GM10266 (cell line): ENCODE data around the gene BCAR3.
"Not testable (repeated sequence)": the region's sequence is repeated elsewhere in the genome, so short reads cannot be mapped to it uniquely, and the experiment has no call there.

Experiments used
- DNase-seq: peaks from one replicate; pipeline ENCODE4 v3.0.0; 2012; ENCODE audit errors: extremely low spot score
- TF ChIP-seq, protein P1 (sequence below): IDR thresholded peaks from 2 replicates; pipeline ENCODE4 v1.5.1; 2012; ENCODE audit warnings: mild to moderate bottlenecking, low read depth; ENCODE audit not compliant: control insufficient read depth, insufficient read depth; ENCODE audit errors: missing control alignments

Gene BCAR3

DNA sequence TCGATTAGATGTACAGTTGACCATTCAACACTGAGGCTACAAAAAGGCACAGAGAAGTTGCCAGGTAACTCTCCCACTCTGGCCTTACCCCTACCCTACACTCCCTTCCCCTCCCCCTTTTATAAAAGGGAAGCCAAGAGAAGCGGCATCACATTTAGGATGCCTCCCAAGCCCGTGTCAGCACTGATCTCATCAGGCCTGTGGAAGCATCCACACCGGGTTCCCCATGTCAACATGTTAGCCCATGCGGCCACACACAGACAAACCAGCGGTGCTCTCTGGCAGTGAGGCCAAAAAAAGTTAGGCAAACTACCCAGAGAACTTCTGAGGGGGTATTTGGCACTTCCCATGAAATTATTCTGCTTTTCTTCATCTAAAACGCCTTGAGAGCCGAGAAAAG is 29.9 kb downstream of the BCAR3 start:
- TF ChIP-seq, protein P1, sequence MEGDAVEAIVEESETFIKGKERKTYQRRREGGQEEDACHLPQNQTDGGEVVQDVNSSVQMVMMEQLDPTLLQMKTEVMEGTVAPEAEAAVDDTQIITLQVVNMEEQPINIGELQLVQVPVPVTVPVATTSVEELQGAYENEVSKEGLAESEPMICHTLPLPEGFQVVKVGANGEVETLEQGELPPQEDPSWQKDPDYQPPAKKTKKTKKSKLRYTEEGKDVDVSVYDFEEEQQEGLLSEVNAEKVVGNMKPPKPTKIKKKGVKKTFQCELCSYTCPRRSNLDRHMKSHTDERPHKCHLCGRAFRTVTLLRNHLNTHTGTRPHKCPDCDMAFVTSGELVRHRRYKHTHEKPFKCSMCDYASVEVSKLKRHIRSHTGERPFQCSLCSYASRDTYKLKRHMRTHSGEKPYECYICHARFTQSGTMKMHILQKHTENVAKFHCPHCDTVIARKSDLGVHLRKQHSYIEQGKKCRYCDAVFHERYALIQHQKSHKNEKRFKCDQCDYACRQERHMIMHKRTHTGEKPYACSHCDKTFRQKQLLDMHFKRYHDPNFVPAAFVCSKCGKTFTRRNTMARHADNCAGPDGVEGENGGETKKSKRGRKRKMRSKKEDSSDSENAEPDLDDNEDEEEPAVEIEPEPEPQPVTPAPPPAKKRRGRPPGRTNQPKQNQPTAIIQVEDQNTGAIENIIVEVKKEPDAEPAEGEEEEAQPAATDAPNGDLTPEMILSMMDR, result no peak

DNA sequence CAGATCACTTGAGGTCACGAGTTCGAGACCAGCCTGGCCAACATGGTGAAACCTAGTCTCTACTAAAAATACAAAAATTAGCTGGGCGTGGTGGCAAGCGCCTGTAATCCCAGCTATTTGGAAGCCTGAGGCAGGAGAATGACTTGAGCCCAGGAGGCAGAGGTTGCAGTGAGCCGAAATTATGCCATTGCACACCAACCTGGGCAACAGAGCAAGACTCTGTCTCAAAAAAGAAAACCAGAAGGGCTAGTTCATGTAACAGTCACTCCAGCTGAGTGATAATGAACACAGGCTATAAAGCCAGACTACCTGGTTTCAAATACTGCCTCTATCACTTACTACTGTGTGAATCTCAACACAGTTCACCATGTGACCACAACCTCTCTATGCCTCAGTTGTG is 31.5 kb downstream of the BCAR3 start:
- DNase-seq, result not testable (repeated sequence)

More for the DNA sequence above, 29.9 kb downstream of the BCAR3 start:
- no peak for DNase-seq

DNA sequence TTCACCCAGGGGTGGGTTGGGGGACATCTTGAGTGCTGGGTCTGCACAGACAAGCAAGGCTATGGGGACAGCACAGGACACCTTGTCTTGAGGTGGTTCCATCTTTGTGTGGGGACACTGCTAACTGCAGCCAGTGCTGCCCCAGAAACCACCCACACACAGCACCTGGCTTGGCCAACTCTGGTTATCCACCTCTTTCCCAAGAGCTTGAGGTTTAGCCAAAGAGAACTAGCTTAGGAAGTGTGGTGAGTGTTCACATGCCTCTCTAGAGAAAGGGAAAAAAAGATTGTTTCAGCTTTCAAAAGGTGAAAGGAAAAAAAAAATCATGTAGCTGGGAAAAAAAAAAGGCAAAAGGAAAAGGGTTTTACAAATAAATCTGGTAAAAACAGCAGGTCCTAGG is 32.4 kb downstream of the BCAR3 start:
- no peak for DNase-seq
- TF ChIP-seq, protein P1, result no peak

DNA sequence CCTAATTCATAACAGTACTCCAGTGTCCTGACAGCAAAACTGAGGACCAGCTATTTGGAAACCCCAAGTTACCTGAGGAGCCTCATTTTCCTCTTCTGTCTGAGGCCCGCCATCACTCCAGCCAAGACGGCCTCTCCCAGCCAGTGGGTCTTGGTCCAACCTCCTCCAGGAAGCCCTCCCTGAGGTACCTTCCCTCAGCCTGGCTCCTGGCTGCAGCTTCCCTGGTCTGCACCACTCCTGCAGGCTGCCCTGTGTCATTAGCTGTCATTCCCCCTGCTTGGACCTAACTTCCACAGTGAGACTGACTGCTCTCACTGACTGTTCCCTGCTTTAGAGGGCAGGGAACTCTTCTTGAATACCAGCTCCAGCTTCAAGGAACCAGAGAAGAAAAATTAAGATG is 33.0 kb downstream of the BCAR3 start:
- TF ChIP-seq, protein P1, result no peak
- no peak for DNase-seq

DNA sequence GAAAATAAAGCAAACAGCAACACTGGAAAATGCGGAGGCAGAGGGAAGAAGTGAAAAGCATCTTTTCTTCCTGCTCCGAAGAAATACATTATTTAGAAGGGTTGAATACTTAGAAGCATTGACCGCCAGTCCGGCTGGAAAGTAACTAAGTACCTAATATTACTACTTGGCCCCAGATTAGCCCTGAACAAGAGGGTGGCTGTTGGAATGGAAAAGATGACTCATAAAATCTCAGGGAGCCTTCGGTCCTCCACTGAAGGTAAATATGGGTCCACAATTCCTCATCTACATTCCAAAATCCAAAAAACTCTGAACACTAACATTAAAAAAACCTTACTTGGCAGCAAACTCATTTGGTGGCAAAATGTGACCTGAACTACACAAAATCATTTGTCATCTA is 40.1 kb downstream of the BCAR3 start:
- TF ChIP-seq, protein P1, result no peak

DNA sequence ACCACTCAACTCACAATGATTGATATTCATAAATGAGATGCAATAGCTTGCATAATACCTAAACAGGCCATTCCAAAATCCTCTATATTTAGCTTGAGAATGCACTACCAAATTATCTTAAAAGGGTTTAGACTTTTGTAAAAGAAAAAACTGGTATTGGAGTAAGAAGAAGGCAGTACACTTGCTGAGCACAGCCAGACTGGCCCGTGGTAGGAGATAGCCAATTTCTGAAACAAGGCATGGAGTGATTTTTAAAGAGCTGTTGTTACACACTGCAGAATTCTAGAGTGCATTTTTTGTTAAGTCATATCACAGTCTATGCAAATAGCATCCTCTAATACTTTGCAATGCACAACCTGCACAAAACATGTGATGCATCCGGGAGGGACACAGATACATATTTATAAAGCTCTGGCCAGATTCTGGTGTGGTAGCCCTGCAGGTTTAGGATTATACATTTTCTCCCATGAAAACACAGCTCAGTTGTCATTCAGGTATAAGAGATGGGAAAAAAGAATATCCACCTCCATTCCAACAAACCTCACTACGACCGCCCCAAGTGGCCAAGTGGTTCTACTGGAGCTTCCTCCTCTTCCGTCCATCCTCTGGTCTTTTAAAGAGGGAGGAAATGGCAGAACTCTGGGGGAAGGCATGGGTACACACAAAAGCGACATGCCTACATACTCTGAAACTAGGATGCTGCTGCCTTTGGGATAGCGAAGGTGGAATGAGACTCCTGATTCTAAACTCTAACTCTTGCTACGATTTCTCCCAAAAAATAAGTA is 40.8 kb downstream of the BCAR3 start:
- DNase-seq, result no peak

More for the DNA sequence above, 40.1 kb downstream of the BCAR3 start:
- no peak for DNase-seq

DNA sequence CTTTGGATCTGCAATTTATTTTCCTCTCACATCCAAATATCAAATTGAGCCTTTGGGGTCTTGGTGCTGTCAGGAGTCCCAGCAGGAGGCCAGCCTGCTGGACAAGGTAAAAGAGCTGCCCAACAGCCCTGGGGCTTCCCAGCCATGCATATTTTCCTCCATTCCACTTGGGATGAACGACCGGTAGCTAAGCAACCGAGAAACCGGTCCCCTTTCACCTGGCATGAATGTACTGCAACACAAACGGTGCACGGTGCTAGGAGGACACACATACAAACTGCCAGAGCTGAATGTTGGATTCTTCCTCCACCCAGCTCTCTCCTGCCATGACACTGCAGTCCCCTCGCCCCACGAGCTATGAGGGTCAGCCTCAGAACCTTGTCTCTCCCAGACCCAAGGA is 42.7 kb downstream of the BCAR3 start:
- DNase-seq, result no peak
- TF ChIP-seq, protein P1, result no peak

More for the DNA sequence above, 40.8 kb downstream of the BCAR3 start:
- TF ChIP-seq, protein P1, result no peak

DNA sequence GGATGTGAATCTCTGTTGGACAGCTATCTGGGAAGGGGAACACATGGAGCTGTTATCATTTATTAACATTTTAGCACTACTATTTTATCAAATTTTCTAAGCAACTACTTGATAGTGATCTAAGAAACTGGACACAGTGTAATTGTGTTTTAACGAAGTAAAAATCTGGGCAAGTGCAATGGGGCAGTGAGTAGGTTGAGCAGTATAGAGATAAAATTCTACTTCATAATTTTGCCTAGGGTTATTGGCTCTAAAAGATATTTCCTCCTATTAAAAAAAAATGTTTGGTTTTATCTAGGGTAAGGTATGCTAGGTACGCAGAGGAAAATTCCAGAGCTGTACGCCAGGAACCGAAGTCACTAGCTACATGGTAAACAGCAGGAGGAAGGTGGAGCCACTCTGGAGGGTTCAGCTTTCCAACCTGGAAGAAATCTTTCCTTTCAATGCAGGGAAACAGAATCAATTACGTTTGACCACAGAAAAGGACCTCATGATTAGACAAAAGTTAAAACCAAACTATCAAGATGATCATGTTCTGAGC is 43.3 kb downstream of the BCAR3 start:
- TF ChIP-seq, protein P1, result no peak
- DNase-seq, result no peak
